ENCODE results near the gene LGR4. TPM values are rescaled to one million over a fixed set of nuclear protein-coding genes. Genes with fewer than 3 reads are reported as not detected.

Gene LGR4
- total and polyA plus RNA-seq, 9 of the 15 experiments (the other 6 are each of a cell fraction or from before 2014, with no cell fraction given), result 0.94 to 10.1 (median 5.8) TPM

GRCh38 chr11:27362749-27363575, 109.6 kb downstream of the LGR4 start, which contains the start of gene CCDC34 (continued):
- no peak for TF ChIP-seq ZNF24 (IDR thresholded peaks at IDR 0.05)
- peak; percentile 94 for TF ChIP-seq E2F4 (CRISPR knock-in tag; IDR thresholded peaks at IDR 0.05; ENCODE audit: low read depth)
- no peak for TF ChIP-seq PTTG1 (tag; IDR thresholded peaks at IDR 0.05; ENCODE audit: low read depth)
- no peak for TF ChIP-seq TSC22D4 (tag; IDR thresholded peaks at IDR 0.05)
- TF ChIP-seq TEAD1 (CRISPR knock-in tag; IDR thresholded peaks at IDR 0.05), result peak in 1 of 2 experiments; percentile 63; a peak in 1 of 4 replicates
- no peak for TF ChIP-seq SMARCB1 (IDR thresholded peaks at IDR 0.05; ENCODE audit: insufficient read length, low read depth)
- TF ChIP-seq ZNF232 (CRISPR knock-in tag; IDR thresholded peaks at IDR 0.05), result no peak
- peak; percentile 90 for TF ChIP-seq MGA (IDR thresholded peaks at IDR 0.05)
- TF ChIP-seq ZNF445 (CRISPR knock-in tag; IDR thresholded peaks at IDR 0.05; ENCODE audit: low read depth), result no peak
- no peak for TF ChIP-seq CC2D1A (IDR thresholded peaks at IDR 0.05)
- TF ChIP-seq ATF6 (CRISPR knock-in tag; IDR thresholded peaks at IDR 0.05), result no peak; the same call in 1 of the 2 replicates
- TF ChIP-seq IRF2 (CRISPR knock-in tag; IDR thresholded peaks at IDR 0.05), result no peak
- TF ChIP-seq IFI16 (CRISPR knock-in tag; IDR thresholded peaks at IDR 0.05), result no peak
